ENCODE measurements around the gene GSTM3.
A peak's percentile ranks its signal among the peaks of the same experiment; 100 is the strongest.

- TF ChIP-seq, protein P1, sequence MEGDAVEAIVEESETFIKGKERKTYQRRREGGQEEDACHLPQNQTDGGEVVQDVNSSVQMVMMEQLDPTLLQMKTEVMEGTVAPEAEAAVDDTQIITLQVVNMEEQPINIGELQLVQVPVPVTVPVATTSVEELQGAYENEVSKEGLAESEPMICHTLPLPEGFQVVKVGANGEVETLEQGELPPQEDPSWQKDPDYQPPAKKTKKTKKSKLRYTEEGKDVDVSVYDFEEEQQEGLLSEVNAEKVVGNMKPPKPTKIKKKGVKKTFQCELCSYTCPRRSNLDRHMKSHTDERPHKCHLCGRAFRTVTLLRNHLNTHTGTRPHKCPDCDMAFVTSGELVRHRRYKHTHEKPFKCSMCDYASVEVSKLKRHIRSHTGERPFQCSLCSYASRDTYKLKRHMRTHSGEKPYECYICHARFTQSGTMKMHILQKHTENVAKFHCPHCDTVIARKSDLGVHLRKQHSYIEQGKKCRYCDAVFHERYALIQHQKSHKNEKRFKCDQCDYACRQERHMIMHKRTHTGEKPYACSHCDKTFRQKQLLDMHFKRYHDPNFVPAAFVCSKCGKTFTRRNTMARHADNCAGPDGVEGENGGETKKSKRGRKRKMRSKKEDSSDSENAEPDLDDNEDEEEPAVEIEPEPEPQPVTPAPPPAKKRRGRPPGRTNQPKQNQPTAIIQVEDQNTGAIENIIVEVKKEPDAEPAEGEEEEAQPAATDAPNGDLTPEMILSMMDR (IDR thresholded peaks at IDR 0.05): peak; percentile 16 to 35 (median 24)
- no peak for TF ChIP-seq POLR2A (IDR thresholded peaks at IDR 0.05)
Measured at GRCh38 chr1:109718495-109718894, 22.3 kb downstream of the GSTM3 start.
